CD4-positive, alpha-beta memory T cell (primary cell): ENCODE data around the gene MAN1A1. TPM values are rescaled to one million over a fixed set of nuclear protein-coding genes. Genes with fewer than 3 reads are reported as not detected.

Source experiments
- CTCF ChIA-PET: fragments of 350-600 bp; sonication (Branson Sonifier 250); formaldehyde crosslinking; loops from one replicate; lab custom pipeline; 2021; ENCODE audit warnings: inconsistent platforms; ENCODE audit not compliant: partially characterized antibody; lab: Charles Lee
- POLR2A ChIA-PET: fragments of 350-600 bp; sonication (Branson Sonifier 250); formaldehyde crosslinking; loops from one replicate; lab custom pipeline; 2021; ENCODE audit not compliant: partially characterized antibody; lab: Charles Lee
- DNase-seq, 5 donors: peaks; one replicate each; pipeline versions ENCODE4 v3.0.0 to v3.0.0-alpha.2; 2020 to 2022; ENCODE audit warnings: mixed read lengths in 1 of 5
- H3K27ac ChIP-seq: one replicate; pipeline ENCODE4 v1.7.0; 2013; ENCODE audit warnings: low read depth, low read length
- H3K27me3 ChIP-seq: 2 replicates; pipeline ENCODE4 v1.7.0; 2013; ENCODE audit warnings: mild to moderate bottlenecking, low read length, moderate library complexity; ENCODE audit not compliant: insufficient read depth
- H3K36me3 ChIP-seq: 2 replicates; pipeline ENCODE4 v1.7.0; 2013; ENCODE audit warnings: mild to moderate bottlenecking, low read length, moderate library complexity; ENCODE audit not compliant: insufficient read depth
- H3K4me1 ChIP-seq: 2 replicates; pipeline ENCODE4 v1.7.0; 2013; ENCODE audit warnings: mild to moderate bottlenecking, low read length, moderate library complexity; ENCODE audit not compliant: insufficient read depth
- H3K4me3 ChIP-seq, 2 donors: one replicate each; pipeline ENCODE4 v1.7.0; 2013; ENCODE audit warnings: low read length in 2 of 2, mild to moderate bottlenecking in 1 of 2
- H3K9me3 ChIP-seq, 2 donors: one replicate each; pipeline ENCODE4 v1.7.0; 2013; ENCODE audit warnings: low read length in 2 of 2, control low read depth in 1 of 2; ENCODE audit not compliant: control insufficient read depth in 1 of 2
- H3K27ac Mint-ChIP-seq, 7 donors: one replicate each; pipeline ENCODE4 v1.8.0; 2020 to 2021; ENCODE audit warnings: mixed read lengths in 7 of 7, mild to moderate bottlenecking in 6 of 7, inconsistent platforms in 3 of 7, moderate library complexity in 3 of 7
- H3K27me3 Mint-ChIP-seq, 2 donors: one replicate each; pipeline ENCODE4 v1.8.0; 2020 to 2021; ENCODE audit warnings: mixed read lengths in 2 of 2
- H3K36me3 Mint-ChIP-seq, 2 donors: one replicate each; pipeline ENCODE4 v1.8.0; 2020 to 2021; ENCODE audit warnings: mixed read lengths in 2 of 2, inconsistent platforms in 1 of 2, mild to moderate bottlenecking in 1 of 2
- H3K4me1 Mint-ChIP-seq, 4 donors: one replicate each; pipeline ENCODE4 v1.8.0; 2020 to 2021; ENCODE audit warnings: mixed read lengths in 4 of 4, mild to moderate bottlenecking in 1 of 4
- H3K4me3 Mint-ChIP-seq, 8 donors: one replicate each; pipeline ENCODE4 v1.8.0; 2020 to 2021; ENCODE audit warnings: mixed read lengths in 8 of 8, mild to moderate bottlenecking in 7 of 8, moderate library complexity in 6 of 8, inconsistent platforms in 3 of 8
- H3K9me3 Mint-ChIP-seq, 8 donors: one replicate each; pipeline ENCODE4 v1.8.0; 2020 to 2021; ENCODE audit warnings: mixed read lengths in 8 of 8, mild to moderate bottlenecking in 5 of 8, inconsistent platforms in 3 of 8, moderate library complexity in 1 of 8
- intact Hi-C: fragments of 100-400 bp; cut with micrococcal nuclease; formaldehyde crosslinking; loops from one replicate; pipeline ENCODE4 v1.15.1; 2023
- polyA plus RNA-seq, 2 donors: library from polyadenylated mRNA; unstranded; fragments of 300-500 nt; fragmentation: Illumina TruSeq; gene quantifications; one replicate each; pipeline ENCODE4 v1.2.3, GENCODE V29; 2021
- total RNA-seq, 2 experiments: library from RNA; stranded (reverse); gene quantifications; one replicate each; pipeline ENCODE4 v1.2.3, GENCODE V29; 2021

Gene MAN1A1
- total and polyA plus RNA-seq, 4 experiments from 2014 or later: 12.3 to 14.7 (median 12.3) TPM

GRCh38 chr6:119343167-119343566 lies 6.4 kb downstream of the MAN1A1 start:
- Mint-ChIP-seq H3K4me1 (peaks cover 46 to 85% (median 58%) of the 10 kb centered on the region in 4 donors), H3K27me3 (no peaks in the 10 kb centered on the region), H3K9me3 (peaks cover 0 to 2% (median 0%) of the 10 kb centered on the region in 8 donors), H3K27ac (peak overlapping the region in 5 of 7 donors; percentile 12 to 72 (median 31)), H3K36me3 (peaks cover 0 to 4% of the 10 kb centered on the region in 2 donors), H3K4me3 (peak overlapping the region in 4 of 8 donors; percentile 8 to 20 (median 13))
- no peak overlapping the region for H3K27ac ChIP-seq
- H3K36me3 ChIP-seq: no peaks in the 10 kb centered on the region
- ChIA-PET CTCF (interaction anchor here (0.9 to 7.3 kb wide), 4 partner anchors 9 to 635 kb away, joined by 3 to 61 read pairs (median 4); no protein-coding TSS in a partner anchor), POLR2A (no interaction called here)
- no peak for DNase-seq
- no peaks in the 10 kb centered on the region for H3K27me3 ChIP-seq
- peaks cover 48% of the 10 kb centered on the region for H3K4me1 ChIP-seq
- H3K4me3 ChIP-seq: no peak overlapping the region
- intact Hi-C loops: no loop called here
- H3K9me3 ChIP-seq: no peaks in the 10 kb centered on the region

- Histone ChIP-seq H3K9me3 (no peaks in the 10 kb centered on the region), H3K4me1 (peaks cover 41% of the 10 kb centered on the region), H3K27ac (no peak overlapping the region), H3K36me3 (no peaks in the 10 kb centered on the region), H3K27me3 (no peaks in the 10 kb centered on the region), H3K4me3 (no peak overlapping the region)
- DNase-seq: no peak
- Mint-ChIP-seq H3K36me3 (no peaks in the 10 kb centered on the region), H3K4me1 (peaks cover 43 to 77% (median 53%) of the 10 kb centered on the region in 4 donors), H3K9me3 (no peaks in the 10 kb centered on the region), H3K27ac (peak overlapping the region in 6 of 7 donors; percentile 0 to 54 (median 28)), H3K4me3 (no peak overlapping the region), H3K27me3 (no peaks in the 10 kb centered on the region)
- CTCF ChIA-PET: interaction anchor here (7.3 kb wide), 1 partner anchor 8 kb away, joined by 61 read pairs; no protein-coding TSS in a partner anchor
- POLR2A ChIA-PET: no interaction called here
- intact Hi-C loops: no loop called here
These were observed 7.1 kb downstream of the MAN1A1 start for GRCh38 chr6:119342430-119342829.

- H3K36me3 ChIP-seq: no peaks in the 10 kb centered on the region
- Mint-ChIP-seq H3K27ac (peak overlapping the region in 6 of 7 donors; percentile 51 to 89 (median 72)), H3K9me3 (no peaks in the 10 kb centered on the region), H3K36me3 (no peaks in the 10 kb centered on the region), H3K4me1 (peaks cover 34 to 62% (median 43%) of the 10 kb centered on the region in 4 donors), H3K4me3 (peak overlapping the region in 2 of 8 donors; percentile 4 to 44), H3K27me3 (no peaks in the 10 kb centered on the region)
- H3K9me3 ChIP-seq: no peaks in the 10 kb centered on the region
- peaks cover 26% of the 10 kb centered on the region for H3K4me1 ChIP-seq
- CTCF ChIA-PET: interaction anchor here (0.6 to 1.2 kb wide), 3 partner anchors 22 to 1505 kb away, joined by 4 to 6 read pairs (median 4); no protein-coding TSS in a partner anchor
- intact Hi-C loops: no loop called here
- no peaks in the 10 kb centered on the region for H3K27me3 ChIP-seq
- POLR2A ChIA-PET: interaction anchor here (0.8 to 1.1 kb wide), 2 partner anchors 10 to 27 kb away, joined by 3 read pairs; no protein-coding TSS in a partner anchor
- DNase-seq: no peak
- H3K4me3 ChIP-seq: no peak overlapping the region
- H3K27ac ChIP-seq: no peak overlapping the region
These were observed 8.6 kb downstream of the MAN1A1 start for GRCh38 chr6:119340796-119341487.

DNA sequence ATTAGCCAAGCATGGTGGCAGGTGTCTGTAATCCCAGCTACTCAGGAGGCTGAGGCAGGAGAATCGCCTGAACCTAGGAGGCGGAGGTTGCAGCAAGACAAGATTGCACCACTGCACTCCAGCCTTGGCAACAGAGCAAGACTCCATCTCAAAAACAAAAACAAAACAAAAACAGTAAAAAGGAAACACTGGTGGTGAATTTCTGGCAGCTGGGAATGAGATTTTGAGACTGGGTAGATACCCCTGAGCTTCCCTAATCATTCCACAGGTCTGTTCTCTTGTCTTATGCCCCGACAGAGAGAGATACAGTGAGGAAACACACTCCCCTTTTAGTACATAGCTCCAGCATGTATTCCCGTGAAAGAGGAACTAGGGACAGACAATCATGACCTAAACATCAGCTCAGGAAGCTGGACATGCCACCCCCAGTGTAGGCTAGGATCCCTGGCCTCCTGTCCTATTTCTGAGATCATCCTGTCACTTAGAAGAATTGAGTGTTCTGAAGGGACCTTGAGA lies 9.6 kb downstream of the MAN1A1 start:
- Histone ChIP-seq H3K27me3 (no peaks in the 10 kb centered on the region), H3K9me3 (no peaks in the 10 kb centered on the region), H3K36me3 (no peaks in the 10 kb centered on the region), H3K27ac (no peak overlapping the region), H3K4me1 (peaks cover 26% of the 10 kb centered on the region), H3K4me3 (no peak overlapping the region)
- intact Hi-C loops: no loop called here
- POLR2A ChIA-PET: interaction anchor here (1.1 to 2.2 kb wide), 2 partner anchors 9 to 26 kb away, joined by 3 to 8 read pairs; no protein-coding TSS in a partner anchor
- Mint-ChIP-seq H3K27ac (peak overlapping the region in 5 of 7 donors; percentile 68 to 76 (median 72)), H3K4me1 (peaks cover 31 to 58% (median 40%) of the 10 kb centered on the region in 4 donors), H3K9me3 (no peaks in the 10 kb centered on the region), H3K27me3 (no peaks in the 10 kb centered on the region), H3K36me3 (no peaks in the 10 kb centered on the region), H3K4me3 (no peak overlapping the region)
- CTCF ChIA-PET: no interaction called here
- no peak for DNase-seq

DNA sequence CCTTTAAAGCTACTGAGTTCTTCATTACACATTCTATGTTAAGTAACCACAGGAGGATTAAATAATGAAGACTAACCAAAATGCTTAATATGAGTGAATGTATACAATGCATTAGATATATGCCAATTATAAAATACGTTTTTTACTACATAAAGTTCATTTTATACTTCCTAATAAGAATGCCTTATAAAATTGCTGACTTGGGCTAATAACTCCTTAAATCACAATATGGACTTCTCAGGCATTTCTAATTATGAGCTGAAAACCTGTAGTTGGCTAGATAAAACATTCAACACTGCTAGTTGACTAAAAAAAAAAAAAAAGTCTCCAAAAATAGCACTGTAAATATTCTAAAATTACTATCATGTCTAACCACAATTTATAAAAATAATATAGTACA lies 11.8 kb downstream of the MAN1A1 start:
- Mint-ChIP-seq H3K27ac (no peak overlapping the region), H3K36me3 (no peaks in the 10 kb centered on the region), H3K4me3 (no peak overlapping the region), H3K4me1 (peaks cover 24 to 37% (median 33%) of the 10 kb centered on the region in 4 donors), H3K27me3 (no peaks in the 10 kb centered on the region), H3K9me3 (no peaks in the 10 kb centered on the region)
- no peak for DNase-seq
- CTCF ChIA-PET: interaction anchor here (0.8 to 2.4 kb wide), 3 partner anchors 8 to 24 kb away, joined by 3 to 7 read pairs (median 4); no protein-coding TSS in a partner anchor
- peaks cover 20% of the 10 kb centered on the region for H3K4me1 ChIP-seq
- H3K4me3 ChIP-seq: no peak overlapping the region
- no peaks in the 10 kb centered on the region for H3K27me3 ChIP-seq
- H3K27ac ChIP-seq: no peak overlapping the region
- intact Hi-C loops: no loop called here
- POLR2A ChIA-PET: interaction anchor here (1.2 to 1.3 kb wide), 2 partner anchors 8 to 13 kb away, joined by 4 to 5 read pairs; no protein-coding TSS in a partner anchor
- no peaks in the 10 kb centered on the region for H3K9me3 ChIP-seq
- no peaks in the 10 kb centered on the region for H3K36me3 ChIP-seq

- Mint-ChIP-seq H3K36me3 (no peaks in the 10 kb centered on the region), H3K9me3 (no peaks in the 10 kb centered on the region), H3K27ac (peak overlapping the region in 2 of 7 donors; percentile 1 to 60), H3K4me3 (no peak overlapping the region), H3K4me1 (peaks cover 23 to 37% (median 29%) of the 10 kb centered on the region in 4 donors), H3K27me3 (no peaks in the 10 kb centered on the region)
- Histone ChIP-seq H3K27me3 (no peaks in the 10 kb centered on the region), H3K4me3 (no peak overlapping the region), H3K9me3 (no peaks in the 10 kb centered on the region), H3K4me1 (peaks cover 20% of the 10 kb centered on the region), H3K27ac (no peak overlapping the region), H3K36me3 (no peaks in the 10 kb centered on the region)
- intact Hi-C loops: no loop called here
- DNase-seq: no peak
- CTCF ChIA-PET: interaction anchor here (0.8 to 2.4 kb wide), 3 partner anchors 9 to 23 kb away, joined by 3 to 7 read pairs (median 4); no protein-coding TSS in a partner anchor
- POLR2A ChIA-PET: interaction anchor here (1.2 kb wide), 1 partner anchor 9 kb away, joined by 5 read pairs; no protein-coding TSS in a partner anchor
These were observed 12.3 kb downstream of the MAN1A1 start for GRCh38 chr6:119337252-119337651.
